WTC11 (cell line): Measurements from ENCODE around the gene CAPN2. TPM values are rescaled to one million over a fixed set of nuclear protein-coding genes. Genes with fewer than 3 reads are reported as not detected.

Experiments
- ATAC-seq: fragments of 200-7000 bp; cut with Tn5 transposase; 2 replicates; pipeline ENCODE4 v1.10.0; 2021; ENCODE audit warnings: mild to moderate bottlenecking, moderate library complexity
- CTCF ChIA-PET: fragments of 300-600 bp; sonication (Branson Sonifier 250); formaldehyde crosslinking; loops from one replicate; lab custom pipeline; 2021; ENCODE audit warnings: antibody characterized with exemption; lab: Charles Lee
- POLR2A ChIA-PET: fragments of 350-600 bp; sonication (Branson Sonifier 250); formaldehyde crosslinking; loops from one replicate; lab custom pipeline; 2021; ENCODE audit warnings: antibody characterized with exemption; lab: Charles Lee
- DNase-seq: peaks from one replicate; pipeline ENCODE4 v3.0.0; 2021; ENCODE audit warnings: low spot score
- H3K27ac Mint-ChIP-seq: 2 replicates; pipeline ENCODE4 v1.8.0; 2021; ENCODE audit warnings: mixed read lengths
- H3K27me3 Mint-ChIP-seq: 2 replicates; pipeline ENCODE4 v1.8.0; 2021; ENCODE audit warnings: low read depth, mild to moderate bottlenecking, moderate library complexity, mixed read lengths
- H3K36me3 Mint-ChIP-seq: 2 replicates; pipeline ENCODE4 v1.8.0; 2021; ENCODE audit warnings: mixed read lengths
- H3K4me1 Mint-ChIP-seq: 2 replicates; pipeline ENCODE4 v1.8.0; 2022; ENCODE audit warnings: mixed read lengths
- H3K4me3 Mint-ChIP-seq: 2 replicates; pipeline ENCODE4 v1.8.0; 2021; ENCODE audit warnings: mild to moderate bottlenecking, moderate library complexity, mixed read lengths
- H3K9me3 Mint-ChIP-seq: 2 replicates; pipeline ENCODE4 v1.8.0; 2021; ENCODE audit warnings: mixed read lengths
- ATF2 ChIP-seq: sonication (generic); formaldehyde crosslinking; IDR thresholded peaks from 2 replicates; pipeline ENCODE4 v1.8.1; 2022; ENCODE audit warnings: low read depth, missing genetic modification reagents, borderline replicate concordance
- ATF3 ChIP-seq: sonication (generic); formaldehyde crosslinking; conservative IDR thresholded peaks from 2 replicates; pipeline ENCODE4 v1.8.1; 2022; ENCODE audit warnings: mild to moderate bottlenecking, missing genetic modification reagents
- CBFB ChIP-seq: sonication (generic); formaldehyde crosslinking; IDR thresholded peaks from 2 replicates; pipeline ENCODE4 v1.8.1; 2022; ENCODE audit warnings: mild to moderate bottlenecking, low read depth, missing genetic modification reagents
- CDX4 ChIP-seq: fragments of 250-450 bp; sonication (Bioruptor Pico); IDR thresholded peaks from 2 replicates; pipeline ENCODE4 v1.9.0; 2021; ENCODE audit warnings: moderate library complexity, mild to moderate bottlenecking, inconsistent platforms, borderline replicate concordance
- E2F5 ChIP-seq: sonication (generic); formaldehyde crosslinking; IDR thresholded peaks from 2 replicates; pipeline ENCODE4 v1.8.1; 2022; ENCODE audit warnings: mild to moderate bottlenecking, moderate library complexity, missing genetic modification reagents
- EMX1 ChIP-seq: fragments of 250-450 bp; sonication (Bioruptor Pico); IDR thresholded peaks from 2 replicates; pipeline ENCODE4 v1.8.0; 2021; ENCODE audit warnings: mild to moderate bottlenecking
- FOXK1 ChIP-seq: sonication (generic); formaldehyde crosslinking; IDR thresholded peaks from 2 replicates; pipeline ENCODE4 v1.8.0; 2022; ENCODE audit warnings: mild to moderate bottlenecking, moderate library complexity, missing genetic modification reagents
- HMGA2 ChIP-seq: fragments of 250-450 bp; sonication (Bioruptor Pico); IDR thresholded peaks from 2 replicates; pipeline ENCODE4 v1.4.0; 2021; ENCODE audit warnings: mild to moderate bottlenecking, moderate library complexity
- HMGXB4 ChIP-seq: sonication (generic); formaldehyde crosslinking; IDR thresholded peaks from 2 replicates; pipeline ENCODE4 v1.8.1; 2023; ENCODE audit warnings: mild to moderate bottlenecking, moderate library complexity, missing genetic modification reagents
- IRF1 ChIP-seq: sonication (generic); formaldehyde crosslinking; IDR thresholded peaks from 2 replicates; pipeline ENCODE4 v1.8.0; 2023; ENCODE audit warnings: missing genetic modification reagents
- MAX ChIP-seq: sonication (generic); formaldehyde crosslinking; IDR thresholded peaks from 2 replicates; pipeline ENCODE4 v1.8.0; 2022; ENCODE audit warnings: mild to moderate bottlenecking, missing genetic modification reagents
- MXD4 ChIP-seq: fragments of 250-450 bp; sonication (Bioruptor Pico); IDR thresholded peaks from 2 replicates; pipeline ENCODE4 v1.8.0; 2021; ENCODE audit warnings: mild to moderate bottlenecking, moderate library complexity, borderline replicate concordance
- NFYB ChIP-seq: sonication (generic); formaldehyde crosslinking; conservative IDR thresholded peaks from 2 replicates; pipeline ENCODE4 v1.8.0; 2022; ENCODE audit warnings: low read depth, missing genetic modification reagents
- NR1H2 ChIP-seq: sonication (generic); formaldehyde crosslinking; IDR thresholded peaks from 2 replicates; pipeline ENCODE4 v1.9.0; 2021; ENCODE audit warnings: mild to moderate bottlenecking, moderate library complexity, missing genetic modification reagents
- PREB ChIP-seq: sonication (generic); formaldehyde crosslinking; IDR thresholded peaks from 2 replicates; pipeline ENCODE4 v1.8.1; 2022; ENCODE audit warnings: mild to moderate bottlenecking, missing genetic modification reagents, moderate library complexity, borderline replicate concordance
- SMAD3 ChIP-seq: sonication (generic); formaldehyde crosslinking; IDR thresholded peaks from 2 replicates; pipeline ENCODE4 v1.8.0; 2022; ENCODE audit warnings: missing genetic modification reagents, mild to moderate bottlenecking, borderline replicate concordance
- TEAD1 ChIP-seq: sonication (generic); formaldehyde crosslinking; IDR thresholded peaks from 2 replicates; pipeline ENCODE4 v1.8.0; 2022; ENCODE audit warnings: mild to moderate bottlenecking, missing genetic modification reagents
- USF1 ChIP-seq: sonication (generic); formaldehyde crosslinking; IDR thresholded peaks from 2 replicates; pipeline ENCODE4 v1.8.0; 2022; ENCODE audit warnings: mild to moderate bottlenecking, missing genetic modification reagents
- ZNF317 ChIP-seq: sonication (generic); formaldehyde crosslinking; IDR thresholded peaks from 2 replicates; pipeline ENCODE4 v1.8.1; 2023; ENCODE audit warnings: low read depth, mild to moderate bottlenecking, moderate library complexity, missing genetic modification reagents, borderline replicate concordance
- ZSCAN18 ChIP-seq: fragments of 250-450 bp; sonication (Bioruptor Pico); IDR thresholded peaks from 2 replicates; pipeline ENCODE4 v2.1.2; 2022; ENCODE audit warnings: mild to moderate bottlenecking, moderate library complexity
- total RNA-seq: library from RNA; stranded (reverse); gene quantifications from 3 replicates; pipeline ENCODE4 v1.2.3, GENCODE V29; 2021

Gene CAPN2
- total RNA-seq, 1 experiment from 2014 or later = 21.3 TPM

- no peaks in the 10 kb centered on the region for H3K9me3 Mint-ChIP-seq
- CTCF ChIA-PET = interaction anchor here (0.8 to 2.2 kb wide), 4 partner anchors 9 to 42 kb away, joined by 4 to 12 read pairs (median 5); no protein-coding TSS in a partner anchor
- no peak overlapping the region for H3K27ac Mint-ChIP-seq
- H3K36me3 Mint-ChIP-seq = no peaks in the 10 kb centered on the region
- no peak overlapping the region for H3K4me3 Mint-ChIP-seq
- no peak for DNase-seq
- no peak for TF ChIP-seq ATF2 (CRISPR knock-in tag)
- ATAC-seq = peak; percentile 29
- peaks cover 13% of the 10 kb centered on the region for H3K4me1 Mint-ChIP-seq
- H3K27me3 Mint-ChIP-seq = peaks cover 30% of the 10 kb centered on the region
- POLR2A ChIA-PET = no interaction called here
Measured at GRCh38 chr1:223707256-223708000, 4.9 kb upstream of the CAPN2 start.

- ATAC-seq = no peak
- POLR2A ChIA-PET = no interaction called here
- no peaks in the 10 kb centered on the region for H3K36me3 Mint-ChIP-seq
- TF ChIP-seq ATF3 (no peak), ZNF317 (no peak), HMGXB4 (CRISPR knock-in tag) (no peak), MXD4 (CRISPR knock-in tag) (no peak), ATF2 (CRISPR knock-in tag) (no peak), SMAD3 (CRISPR knock-in tag) (no peak), USF1 (CRISPR knock-in tag) (no peak), CBFB (CRISPR knock-in tag) (no peak), CDX4 (CRISPR knock-in tag) (no peak), HMGA2 (CRISPR knock-in tag) (no peak), IRF1 (CRISPR knock-in tag) (no peak), FOXK1 (CRISPR knock-in tag) (no peak), ZSCAN18 (CRISPR knock-in tag) (no peak), TEAD1 (CRISPR knock-in tag) (no peak), NR1H2 (CRISPR knock-in tag) (no peak), NFYB (CRISPR knock-in tag) (no peak), EMX1 (CRISPR knock-in tag) (no peak), MAX (CRISPR knock-in tag) (no peak), PREB (no peak), E2F5 (CRISPR knock-in tag) (no peak)
- TF ChIP-seq, all 79 proteins: peak for 0
- Mint-ChIP-seq H3K9me3 (no peaks in the 10 kb centered on the region), H3K4me1 (peaks cover 13% of the 10 kb centered on the region), H3K27me3 (peaks cover 32% of the 10 kb centered on the region), H3K4me3 (no peak overlapping the region), H3K27ac (no peak overlapping the region)
- DNase-seq = no peak
- CTCF ChIA-PET = interaction anchor here (0.8 to 2.2 kb wide), 4 partner anchors 10 to 41 kb away, joined by 4 to 12 read pairs (median 5); no protein-coding TSS in a partner anchor
Measured at GRCh38 chr1:223708001-223708359, 4.4 kb upstream of the CAPN2 start.
